NB4 (cell line): ENCODE results near the gene KIF3B.

Source experiments
- CTCF ChIP-seq: IDR thresholded peaks from one replicate; pipeline ENCODE4 v1.5.1; 2012; ENCODE audit warnings: low read depth, low read length
- POLR2A ChIP-seq: IDR thresholded peaks from 2 replicates; pipeline ENCODE4 v1.6.1; 2011; ENCODE audit warnings: mild to moderate bottlenecking; ENCODE audit not compliant: insufficient read length; ENCODE audit errors: extremely low read depth

DNA sequence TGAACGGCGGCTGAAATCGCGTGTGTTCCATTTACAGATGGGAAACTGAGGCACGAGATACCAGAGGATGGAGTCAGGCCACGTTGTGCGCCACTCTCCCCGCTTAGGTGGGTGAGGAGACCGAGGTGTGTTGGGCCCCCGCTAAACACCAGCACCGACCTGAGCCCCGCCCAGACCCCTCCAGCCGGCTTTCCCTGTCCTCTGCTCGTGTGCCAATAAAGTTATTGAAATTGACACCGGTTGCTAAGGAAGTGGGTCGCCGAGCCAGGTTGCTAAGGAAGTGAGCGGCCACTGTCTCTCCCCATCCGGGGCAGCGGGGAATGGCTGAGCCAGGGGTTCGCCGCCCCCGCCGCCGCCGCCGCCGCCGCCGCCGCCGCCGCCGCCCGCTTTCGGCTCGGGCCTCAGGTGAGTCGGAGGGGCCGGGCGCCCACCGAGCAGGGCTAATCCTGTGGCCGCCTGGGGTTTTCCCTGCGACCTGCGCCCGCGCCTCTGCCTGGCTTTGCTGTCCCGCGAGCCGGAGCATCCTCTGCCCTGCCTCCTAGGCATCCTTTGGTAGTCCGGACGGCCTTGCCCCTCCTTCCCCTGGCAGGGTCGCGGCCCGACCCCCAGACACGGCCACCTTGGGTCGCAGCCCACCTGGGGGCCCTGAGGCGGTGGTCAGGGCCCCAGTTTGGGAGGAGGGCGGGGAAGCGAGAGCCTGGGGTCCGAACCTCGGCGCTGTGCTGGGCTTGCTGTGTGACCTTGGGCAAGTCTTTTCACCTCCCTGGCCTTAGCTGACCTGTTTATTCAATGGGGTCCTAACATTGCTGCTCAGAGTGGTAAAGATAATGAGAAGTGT is at the start of gene KIF3B:
- TF ChIP-seq CTCF (no peak), POLR2A (peak; percentile 14)
